GM12892 (cell line): Measurements from ENCODE around the gene HDAC4.

Experiments used
- POLR2A ChIP-seq: IDR thresholded peaks from 2 replicates; pipeline ENCODE4 v1.6.1; 2011; ENCODE audit warnings: low read depth, low read length, control low read depth
- POLR2AphosphoS5 ChIP-seq: IDR thresholded peaks from 2 replicates; pipeline ENCODE4 v1.6.1; 2011; ENCODE audit warnings: low read depth, low read length, control low read depth
- TAF1 ChIP-seq: IDR thresholded peaks from 2 replicates; pipeline ENCODE4 v1.6.1; 2011; ENCODE audit warnings: low read depth, mild to moderate bottlenecking, control low read depth, low read length, borderline replicate concordance

DNA sequence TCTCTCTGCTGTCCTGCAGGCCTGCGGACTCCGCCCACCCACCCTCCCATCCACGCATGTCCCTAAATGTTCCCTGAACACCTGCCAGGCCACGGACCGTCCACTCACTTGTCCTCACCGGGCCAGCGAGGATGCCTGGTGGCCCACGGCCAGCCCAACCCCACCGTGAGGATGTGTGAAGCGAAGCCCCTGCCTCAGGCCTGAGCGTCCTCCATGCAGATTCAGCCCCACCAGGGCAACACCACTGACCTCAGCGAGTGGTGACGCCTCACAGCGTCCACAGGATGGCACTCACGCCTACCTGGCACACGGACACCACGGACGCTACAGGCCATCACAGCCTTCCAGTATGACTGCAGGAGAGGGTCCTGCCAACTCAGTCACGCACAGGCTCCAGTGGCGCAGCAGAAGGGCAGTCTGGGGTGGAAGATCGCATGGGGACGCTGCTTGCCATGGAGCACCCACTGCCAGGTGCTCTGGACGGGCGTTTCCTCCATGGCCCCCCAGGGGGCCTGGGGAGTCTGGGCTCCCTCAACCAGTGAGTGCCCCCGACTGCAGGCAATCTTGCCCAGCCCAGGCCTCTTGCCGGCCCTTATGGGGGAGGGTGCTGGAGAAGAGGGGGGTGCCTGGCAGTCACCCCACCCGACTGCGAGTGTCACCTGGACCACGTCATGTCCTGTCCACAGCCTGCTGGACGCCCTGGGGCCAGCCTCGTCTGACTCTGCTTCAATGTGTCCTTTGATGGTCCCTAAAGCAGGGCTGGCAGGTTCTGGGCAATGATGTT, 25.4 kb downstream of the HDAC4 start:
- TF ChIP-seq POLR2AphosphoS5 (no peak), POLR2A (no peak), TAF1 (no peak)
